ENCODE measurements around the gene CAMK2D. TPM values are rescaled to one million over a fixed set of nuclear protein-coding genes. Genes with fewer than 3 reads are reported as not detected.

The CAMK2D gene
- total RNA-seq = 100 to 1,000 TPM; 173 to 286 (median 249) TPM
- 10 to 100 TPM; 55.6 to 58.9 TPM for polyA plus RNA-seq
- long read RNA-seq, donor 1, full-length matches to known transcripts = 29 of 378 reads
- long read RNA-seq, donor 1, partial matches to known transcripts = 38 of 378 reads
- long read RNA-seq, donor 1, other reads (novel, unspliced or antisense) = 311 of 378 reads
- long read RNA-seq, donor 2, full-length matches to known transcripts = 113 of 590 reads
- long read RNA-seq, donor 2, partial matches to known transcripts = 47 of 590 reads
- long read RNA-seq, donor 2, other reads (novel, unspliced or antisense) = 430 of 590 reads
- long read RNA-seq, donor 3, full-length matches to known transcripts = 39 of 655 reads
- long read RNA-seq, donor 3, partial matches to known transcripts = 61 of 655 reads
- long read RNA-seq, donor 3, other reads (novel, unspliced or antisense) = 555 of 655 reads

- H3K27ac ChIP-seq = peak within 1 kb of the TSS; percentile 95 to 100 (median 98)
- WGBS, 2 donors = 0% methylated on average over 50 of the region's 50 CpGs
- peaks cover 0 to 16% (median 0%) of the 10 kb centered on the region in 9 donors for H3K36me3 ChIP-seq
- peak; percentile 88 to 91 for DNase-seq
- TF ChIP-seq CTCF (IDR thresholded peaks at IDR 0.05) = peak; percentile 11 to 81 (median 63)
- no peaks in the 10 kb centered on the region for H3K27me3 ChIP-seq
- H3K4me1 ChIP-seq = peaks cover 0 to 41% (median 32%) of the 10 kb centered on the region in 9 donors
- intact Hi-C loops (cut with DNase I) = loop anchor here (2.0 to 10.0 kb wide), 16 partner anchors 77 to 369 kb away; no protein-coding TSS in a partner anchor
- no peaks in the 10 kb centered on the region for H3K9me3 ChIP-seq
- ATAC-seq = peak; percentile 74 to 90 (median 82)
- peak within 1 kb of the TSS; percentile 70 to 89 (median 85) for H3K4me3 ChIP-seq
Measured at GRCh38 chr4:113761620-113762185, at the start of gene CAMK2D. Gene CAMK2D, minus strand, starts transcription at chr4:113761738. Its CDS starts 670 bp downstream, at chr4:113761068.

GRCh38 chr4:113810906-113811305 is 49.4 kb upstream of the CAMK2D start:
- H3K9me3 ChIP-seq = no peaks in the 10 kb centered on the region
- no peaks in the 10 kb centered on the region for H3K36me3 ChIP-seq
- no peak for DNase-seq
- H3K4me1 ChIP-seq = peaks cover 0 to 28% (median 0%) of the 10 kb centered on the region in 9 donors
- no peak overlapping the region for H3K4me3 ChIP-seq
- no peak overlapping the region for H3K27ac ChIP-seq
- no peak for TF ChIP-seq CTCF (IDR thresholded peaks at IDR 0.05)
- ATAC-seq = no peak
- intact Hi-C loops (cut with DNase I) = no loop called here
- WGBS, 2 donors = 78 to 79% methylated on average over 2 of the region's 2 CpGs
- H3K27me3 ChIP-seq = no peaks in the 10 kb centered on the region

GRCh38 chr4:113809311-113809710 is 47.8 kb upstream of the CAMK2D start:
- no peak for TF ChIP-seq CTCF (IDR thresholded peaks at IDR 0.05)
- H3K4me1 ChIP-seq = peaks cover 0 to 17% (median 0%) of the 10 kb centered on the region in 9 donors
- peak overlapping the region in 1 of 10 donors; percentile 1 for H3K27ac ChIP-seq
- H3K4me3 ChIP-seq = no peak overlapping the region
- H3K9me3 ChIP-seq = no peaks in the 10 kb centered on the region
- intact Hi-C loops (cut with DNase I) = no loop called here
- no peaks in the 10 kb centered on the region for H3K27me3 ChIP-seq
- H3K36me3 ChIP-seq = no peaks in the 10 kb centered on the region
- DNase-seq (peak; percentile 10 to 14), ATAC-seq (peak in 5 of 8 donors; percentile 24 to 81 (median 55))
- WGBS, 2 donors = 70 to 74% methylated on average over 5 of the region's 5 CpGs

- ATAC-seq (no peak), DNase-seq (no peak)
- Histone ChIP-seq H3K27ac (no peak overlapping the region), H3K27me3 (no peaks in the 10 kb centered on the region), H3K9me3 (peaks cover 0 to 10% (median 0%) of the 10 kb centered on the region in 11 donors), H3K4me3 (no peak overlapping the region), H3K36me3 (no peaks in the 10 kb centered on the region), H3K4me1 (peaks cover 0 to 14% (median 0%) of the 10 kb centered on the region in 9 donors)
- intact Hi-C loops (cut with DNase I) = no loop called here
- no peak for TF ChIP-seq CTCF (IDR thresholded peaks at IDR 0.05)
Measured at GRCh38 chr4:113806850-113807249, 45.3 kb upstream of the CAMK2D start.

Measured in heart right ventricle (tissue), 16 donors.